K562 (cell line): Measurements from ENCODE around the gene LRRC61. TPM values are rescaled to one million over a fixed set of nuclear protein-coding genes. Genes with fewer than 3 reads are reported as not detected.

Experiments used
- ATF4 ChIP-seq: fragments of 450-650 bp; formaldehyde crosslinking; IDR thresholded peaks from 2 replicates; pipeline ENCODE4 v1.4.0; 2022; ENCODE audit warnings: mild to moderate bottlenecking, moderate library complexity
- CBX5 ChIP-seq: IDR thresholded peaks from 2 replicates; pipeline ENCODE4 v1.6.1; 2014; ENCODE audit warnings: low read depth, borderline replicate concordance
- CREB1 ChIP-seq, 2 experiments: sonication (generic) in 1 of 2; formaldehyde crosslinking in 1 of 2; IDR thresholded peaks; 2 replicates each; pipeline versions ENCODE4 v1.6.1 to v1.8.0; 2012 to 2022; ENCODE audit warnings: inconsistent platforms in 1 of 2, mild to moderate bottlenecking in 1 of 2, missing genetic modification reagents in 1 of 2, moderate library complexity in 1 of 2
- DACH1 ChIP-seq: fragments of 450-650 bp; IDR thresholded peaks from 2 replicates; pipeline ENCODE4 v1.6.1; 2018; ENCODE audit not compliant: partially characterized antibody
- DIDO1 ChIP-seq: fragments of 450-650 bp; IDR thresholded peaks from 2 replicates; pipeline ENCODE4 v1.6.1; 2016; ENCODE audit warnings: low read depth, missing biosample characterization, missing genetic modification characterization
- DLX4 ChIP-seq: fragments of 250-450 bp; sonication (Bioruptor Pico); IDR thresholded peaks from 2 replicates; pipeline ENCODE4 v1.6.1; 2021; ENCODE audit warnings: mild to moderate bottlenecking
- FOSL1 ChIP-seq: fragments of 200-800 bp; sonication (Bioruptor generic); conservative IDR thresholded peaks from 2 replicates; pipeline ENCODE4 v1.6.1; 2016; ENCODE audit warnings: missing genetic modification characterization, missing compliant biosample characterization
- ILF3 ChIP-seq: fragments of 450-650 bp; IDR thresholded peaks from 2 replicates; pipeline ENCODE4 v1.6.1; 2018; ENCODE audit warnings: antibody characterized with exemption, mild to moderate bottlenecking, moderate library complexity, borderline replicate concordance
- MTA3 ChIP-seq: fragments of 450-650 bp; formaldehyde crosslinking; IDR thresholded peaks from 2 replicates; pipeline ENCODE4 v1.6.1; 2017; ENCODE audit warnings: mild to moderate bottlenecking, borderline replicate concordance
- NCOA2 ChIP-seq, 2 experiments: fragments of 450-650 bp; IDR thresholded peaks; 2 replicates each; pipeline ENCODE4 v1.6.1; 2018; ENCODE audit warnings: mild to moderate bottlenecking in 2 of 2, moderate library complexity in 1 of 2; ENCODE audit not compliant: partially characterized antibody in 2 of 2
- RBM14 ChIP-seq: fragments of 200-400 bp; formaldehyde crosslinking; IDR thresholded peaks from 2 replicates; pipeline ENCODE4 v1.6.1; 2018; ENCODE audit warnings: low read depth, mild to moderate bottlenecking, low read length, moderate library complexity, borderline replicate concordance; ENCODE audit not compliant: insufficient read depth
- SIN3A ChIP-seq, 2 experiments: fragments of 150-350 bp in 1 of 2; IDR thresholded peaks; 2 replicates each; pipeline ENCODE4 v1.6.1; 2011 to 2016; ENCODE audit warnings: borderline replicate concordance in 2 of 2, low read depth in 2 of 2, low read length in 2 of 2, mild to moderate bottlenecking in 2 of 2, moderate library complexity in 2 of 2; ENCODE audit not compliant: control insufficient read depth in 1 of 2
- STAT5A ChIP-seq: IDR thresholded peaks from 2 replicates; pipeline ENCODE4 v1.6.1; 2012; ENCODE audit warnings: low read length, inconsistent platforms, borderline replicate concordance
- TARDBP ChIP-seq: fragments of 450-650 bp; IDR thresholded peaks from 2 replicates; pipeline ENCODE4 v1.6.1; 2016
- ZKSCAN3 ChIP-seq: fragments of 250-450 bp; sonication (Bioruptor Pico); IDR thresholded peaks from 2 replicates; pipeline ENCODE4 v1.4.0; 2020
- ZNF23 ChIP-seq: fragments of 250-450 bp; sonication (Bioruptor Pico); IDR thresholded peaks from 2 replicates; pipeline ENCODE4 v1.4.0; 2020; ENCODE audit warnings: mild to moderate bottlenecking
- ZNF780A ChIP-seq: fragments of 250-450 bp; sonication (Bioruptor Pico); IDR thresholded peaks from 2 replicates; pipeline ENCODE4 v1.5.0; 2021; ENCODE audit warnings: mild to moderate bottlenecking
- ZNF785 ChIP-seq: fragments of 250-450 bp; sonication (Bioruptor Pico); IDR thresholded peaks from 2 replicates; pipeline ENCODE4 v1.4.0; 2020; ENCODE audit warnings: mild to moderate bottlenecking
- polyA plus RNA-seq, 8 experiments: library from polyadenylated mRNA; depleted of rRNA in 4 of 8; stranded (reverse) in 5 of 8; unstranded in 3 of 8; fragments of >200 nt; fragmentation: Nextera tagmentation in 2 of 8; fragmentation: Illumina TruSeq in 1 of 8; extraction: Ambion mirVana in 2 of 8; extraction: Trizol in 1 of 8; gene quantifications; 2 replicates each; pipeline versions ENCODE4 v1.2.1 to v1.2.3, GENCODE V29; 2011 to 2014; ENCODE audit warnings: inconsistent platforms in 1 of 8, missing spikeins in 1 of 8
- total RNA-seq, 7 experiments: library from RNA; depleted of rRNA in 6 of 7; stranded (reverse); fragments of >200 nt in 6 of 7; fragmentation: Illumina TruSeq in 2 of 7; extraction: Trizol in 2 of 7; gene quantifications; 2 replicates each; pipeline versions ENCODE4 v1.2.1 to v1.2.3, GENCODE V29; 2011 to 2021; ENCODE audit warnings: low replicate concordance in 1 of 7
- TF ChIP-seq, protein P1 (sequence below), 3 experiments: IDR thresholded peaks in 2 of 3; conservative IDR thresholded peaks in 1 of 3; 2 replicates each; pipeline ENCODE4 v1.5.1; 2011 to 2012; ENCODE audit warnings: low read length in 3 of 3, mild to moderate bottlenecking in 3 of 3, control low read depth in 2 of 3, improper control_type of control experiment in 1 of 3, inconsistent platforms in 1 of 3, low read depth in 1 of 3, mixed read lengths in 1 of 3, moderate library complexity in 1 of 3; ENCODE audit not compliant: insufficient read depth in 2 of 3
- TF ChIP-seq, protein P2 (sequence below): sonication (generic); formaldehyde crosslinking; IDR thresholded peaks from 2 replicates; pipeline ENCODE4 v1.4.0; 2020; ENCODE audit warnings: mild to moderate bottlenecking, missing genetic modification reagents
- TF ChIP-seq, protein P3 (sequence below), 2 experiments: fragments of 450-650 bp in 1 of 2; sonication (generic) in 1 of 2; formaldehyde crosslinking in 1 of 2; IDR thresholded peaks in 1 of 2; conservative IDR thresholded peaks in 1 of 2; 2 replicates each; pipeline versions ENCODE4 v1.6.1 to v1.8.1; 2016 to 2023; ENCODE audit warnings: mild to moderate bottlenecking in 2 of 2, moderate library complexity in 2 of 2, inconsistent platforms in 1 of 2, missing genetic modification reagents in 1 of 2

The LRRC61 gene
- total and polyA plus RNA-seq, 9 of the 15 experiments (the other 6 are each of a cell fraction or from before 2014, with no cell fraction given) = 1.3 to 55.2 (median 35.2) TPM

- TF ChIP-seq ATF4 (CRISPR knock-in tag) (peak; percentile 11; the same call in 1 of the 2 replicates), CBX5 (peak; percentile 56; the same call in 1 of the 2 replicates), ZKSCAN3 (CRISPR knock-in tag) (no peak), MTA3 (peak; percentile 57; the same call in 1 of the 2 replicates), DLX4 (no peak), ZNF23 (CRISPR knock-in tag) (no peak), TARDBP (no peak), SIN3A (IDR thresholded peaks at IDR 0.05; ENCODE audit: borderline replicate concordance in 2 of 2, control insufficient read depth in 1 of 2, low read depth in 2 of 2, low read length in 2 of 2) (0 out of 4 replicates have a peak, but pooled peaks of 1 of the 2 experiments have one; percentile 35), FOSL1 (tag) (peak; percentile 95), NCOA2 (IDR thresholded peaks at IDR 0.05; ENCODE audit: partially characterized antibody in 2 of 2) (no peak), CREB1 (IDR thresholded peaks at IDR 0.05) (peak; percentile 20; the same call in 1 of the 2 replicates), CREB1 (CRISPR knock-in tag; IDR thresholded peaks at IDR 0.05) (no peak), DACH1 (no peak), STAT5A (peak; percentile 50), DIDO1 (no peak), ZNF785 (no peak), ZNF780A (CRISPR knock-in tag) (no peak), ILF3 (no peak), RBM14 (no peak)
- TF ChIP-seq, protein P1, sequence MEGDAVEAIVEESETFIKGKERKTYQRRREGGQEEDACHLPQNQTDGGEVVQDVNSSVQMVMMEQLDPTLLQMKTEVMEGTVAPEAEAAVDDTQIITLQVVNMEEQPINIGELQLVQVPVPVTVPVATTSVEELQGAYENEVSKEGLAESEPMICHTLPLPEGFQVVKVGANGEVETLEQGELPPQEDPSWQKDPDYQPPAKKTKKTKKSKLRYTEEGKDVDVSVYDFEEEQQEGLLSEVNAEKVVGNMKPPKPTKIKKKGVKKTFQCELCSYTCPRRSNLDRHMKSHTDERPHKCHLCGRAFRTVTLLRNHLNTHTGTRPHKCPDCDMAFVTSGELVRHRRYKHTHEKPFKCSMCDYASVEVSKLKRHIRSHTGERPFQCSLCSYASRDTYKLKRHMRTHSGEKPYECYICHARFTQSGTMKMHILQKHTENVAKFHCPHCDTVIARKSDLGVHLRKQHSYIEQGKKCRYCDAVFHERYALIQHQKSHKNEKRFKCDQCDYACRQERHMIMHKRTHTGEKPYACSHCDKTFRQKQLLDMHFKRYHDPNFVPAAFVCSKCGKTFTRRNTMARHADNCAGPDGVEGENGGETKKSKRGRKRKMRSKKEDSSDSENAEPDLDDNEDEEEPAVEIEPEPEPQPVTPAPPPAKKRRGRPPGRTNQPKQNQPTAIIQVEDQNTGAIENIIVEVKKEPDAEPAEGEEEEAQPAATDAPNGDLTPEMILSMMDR (IDR thresholded peaks at IDR 0.05 in 2 of 3, conservative IDR thresholded peaks at IDR 0.05 in 1 of 3; ENCODE audit: insufficient read depth in 2 of 3, low read depth in 1 of 3, low read length in 3 of 3) = no peak
- TF ChIP-seq, protein P2, sequence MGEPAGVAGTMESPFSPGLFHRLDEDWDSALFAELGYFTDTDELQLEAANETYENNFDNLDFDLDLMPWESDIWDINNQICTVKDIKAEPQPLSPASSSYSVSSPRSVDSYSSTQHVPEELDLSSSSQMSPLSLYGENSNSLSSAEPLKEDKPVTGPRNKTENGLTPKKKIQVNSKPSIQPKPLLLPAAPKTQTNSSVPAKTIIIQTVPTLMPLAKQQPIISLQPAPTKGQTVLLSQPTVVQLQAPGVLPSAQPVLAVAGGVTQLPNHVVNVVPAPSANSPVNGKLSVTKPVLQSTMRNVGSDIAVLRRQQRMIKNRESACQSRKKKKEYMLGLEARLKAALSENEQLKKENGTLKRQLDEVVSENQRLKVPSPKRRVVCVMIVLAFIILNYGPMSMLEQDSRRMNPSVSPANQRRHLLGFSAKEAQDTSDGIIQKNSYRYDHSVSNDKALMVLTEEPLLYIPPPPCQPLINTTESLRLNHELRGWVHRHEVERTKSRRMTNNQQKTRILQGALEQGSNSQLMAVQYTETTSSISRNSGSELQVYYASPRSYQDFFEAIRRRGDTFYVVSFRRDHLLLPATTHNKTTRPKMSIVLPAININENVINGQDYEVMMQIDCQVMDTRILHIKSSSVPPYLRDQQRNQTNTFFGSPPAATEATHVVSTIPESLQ (CRISPR knock-in tag) = no peak
- TF ChIP-seq, protein P3, sequence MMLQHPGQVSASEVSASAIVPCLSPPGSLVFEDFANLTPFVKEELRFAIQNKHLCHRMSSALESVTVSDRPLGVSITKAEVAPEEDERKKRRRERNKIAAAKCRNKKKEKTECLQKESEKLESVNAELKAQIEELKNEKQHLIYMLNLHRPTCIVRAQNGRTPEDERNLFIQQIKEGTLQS (IDR thresholded peaks at IDR 0.05) = peak; percentile 85
- TF ChIP-seq, protein P3 (CRISPR knock-in tag; conservative IDR thresholded peaks at IDR 0.05) = no peak
Observed at GRCh38 chr7:150317748-150318444, 5.3 kb upstream of the LRRC61 start (continued).
